HCT116 (cell line): ENCODE results near the gene CLIC5.

ENCODE experiments used
- ATF3 ChIP-seq: IDR thresholded peaks from 2 replicates; pipeline ENCODE4 v1.6.1; 2012
- CTCF ChIP-seq, 3 experiments: fragments of 200-600 bp in 1 of 3; sonication (generic) in 1 of 3; IDR thresholded peaks in 2 of 3; conservative IDR thresholded peaks in 1 of 3; 2 replicates each; pipeline ENCODE4 v1.5.1; 2012 to 2017; ENCODE audit warnings: low read depth in 2 of 3, low read length in 2 of 3, antibody characterized with exemption in 1 of 3, borderline replicate concordance in 1 of 3, control low read depth in 1 of 3, mild to moderate bottlenecking in 1 of 3, mixed read lengths in 1 of 3, mixed run types in 1 of 3, moderate library complexity in 1 of 3; ENCODE audit not compliant: insufficient read depth in 1 of 3
- ELF1 ChIP-seq: IDR thresholded peaks from 2 replicates; pipeline ENCODE4 v1.6.1; 2012; ENCODE audit warnings: low read depth, borderline replicate concordance
- JUND ChIP-seq: IDR thresholded peaks from 2 replicates; pipeline ENCODE4 v1.6.1; 2012
- POLR2A ChIP-seq: IDR thresholded peaks from 2 replicates; pipeline ENCODE4 v1.7.0; 2011; ENCODE audit warnings: borderline replicate concordance; ENCODE audit not compliant: insufficient read depth, insufficient read length; ENCODE audit errors: extremely low read depth
- POLR2AphosphoS5 ChIP-seq: IDR thresholded peaks from 2 replicates; pipeline ENCODE4 v1.6.1; 2011; ENCODE audit warnings: mild to moderate bottlenecking, low read depth, low read length, moderate library complexity
- YY1 ChIP-seq: IDR thresholded peaks from 2 replicates; pipeline ENCODE4 v1.6.1; 2011; ENCODE audit warnings: low read length, low read depth, moderate library complexity, mild to moderate bottlenecking; ENCODE audit not compliant: insufficient replicate concordance; ENCODE audit errors: extremely low read depth
- ZFX ChIP-seq: fragments of 450-650 bp; IDR thresholded peaks from 2 replicates; pipeline ENCODE4 v1.6.1; 2017

- TF ChIP-seq POLR2AphosphoS5 (no peak), YY1 (no peak), ELF1 (no peak), POLR2A (no peak), ZFX (no peak), CTCF (IDR thresholded peaks at IDR 0.05 in 2 of 3, conservative IDR thresholded peaks at IDR 0.05 in 1 of 3; ENCODE audit: borderline replicate concordance in 1 of 3, insufficient read depth in 1 of 3, low read depth in 2 of 3, low read length in 2 of 3) (no peak), JUND (no peak), ATF3 (no peak)
These were observed 16.7 kb upstream of the CLIC5 start for GRCh38 chr6:46032110-46032998.
